Measurements from ENCODE around the gene CCDC6. TPM values are rescaled to one million over a fixed set of nuclear protein-coding genes. Genes with fewer than 3 reads are reported as not detected.
"Not testable (repeated sequence)": the region's sequence is repeated elsewhere in the genome, so short reads cannot be mapped to it uniquely, and the experiment has no call there.

Gene CCDC6
- 100 to 1,000 TPM in 2 of 4 donors, 10 to 100 TPM in 2; 78.5 to 101 (median 92.1) TPM for total RNA-seq

- Histone ChIP-seq H3K4me3 (peak within 1 kb of the TSS; percentile 99), H3K9me3 (no peaks in the 10 kb centered on the region), H3K27me3 (no peaks in the 10 kb centered on the region), H3K4me1 (peaks cover 58% of the 10 kb centered on the region), H3K36me3 (no peaks in the 10 kb centered on the region), H3K27ac (peak within 1 kb of the TSS; percentile 94)
- peak in 1 of 2 donors; percentile 84 for TF ChIP-seq POLR2A (IDR thresholded peaks at IDR 0.05)
- peak; percentile 61 to 83 for TF ChIP-seq CTCF (IDR thresholded peaks at IDR 0.05)
- peak in 2 of 3 donors; percentile 15 to 83 for TF ChIP-seq POLR2AphosphoS5 (IDR thresholded peaks at IDR 0.05)
- no peak for TF ChIP-seq EP300 (IDR thresholded peaks at IDR 0.05)
- DNase-seq (ENCODE audit: low spot score in 2 of 2): peak; percentile 96
- WGBS: under 1% methylated on average over 41 of the region's 64 CpGs
Measured at GRCh38 chr10:59906417-59907202, at the start of gene CCDC6. TSS of gene CCDC6 (minus strand) at chr10:59906556. CDS start at chr10:59906424, 132 bp downstream.

- H3K27ac ChIP-seq: no peak overlapping the region
- H3K36me3 ChIP-seq: no peaks in the 10 kb centered on the region
- 86% methylated on average over 3 of the region's 3 CpGs for WGBS
- DNase-seq (ENCODE audit: low spot score in 2 of 2): no peak
- no peaks in the 10 kb centered on the region for H3K27me3 ChIP-seq
- H3K4me3 ChIP-seq: no peak overlapping the region
- no peaks in the 10 kb centered on the region for H3K4me1 ChIP-seq
- TF ChIP-seq POLR2AphosphoS5 (IDR thresholded peaks at IDR 0.05) (no peak), EP300 (IDR thresholded peaks at IDR 0.05) (no peak), CTCF (IDR thresholded peaks at IDR 0.05) (no peak), POLR2A (IDR thresholded peaks at IDR 0.05) (no peak)
- H3K9me3 ChIP-seq: no peaks in the 10 kb centered on the region
Measured at GRCh38 chr10:59954296-59954695, 47.9 kb upstream of the CCDC6 start.

GRCh38 chr10:59953711-59954110 is 47.4 kb upstream of the CCDC6 start:
- not testable (repeated sequence) for H3K9me3 ChIP-seq; H3K36me3 ChIP-seq; H3K27me3 ChIP-seq; H3K4me1 ChIP-seq; H3K27ac ChIP-seq; H3K4me3 ChIP-seq; DNase-seq (ENCODE audit: low spot score in 2 of 2)
- 74% methylated on average over 2 of the region's 2 CpGs for WGBS

- Histone ChIP-seq H3K4me3 (no peak overlapping the region), H3K27me3 (no peaks in the 10 kb centered on the region), H3K4me1 (no peaks in the 10 kb centered on the region), H3K36me3 (no peaks in the 10 kb centered on the region), H3K27ac (no peak overlapping the region), H3K9me3 (no peaks in the 10 kb centered on the region)
- TF ChIP-seq CTCF (IDR thresholded peaks at IDR 0.05) (no peak), EP300 (IDR thresholded peaks at IDR 0.05) (no peak), POLR2A (IDR thresholded peaks at IDR 0.05) (no peak), POLR2AphosphoS5 (IDR thresholded peaks at IDR 0.05) (no peak)
- 29% methylated on average over 2 of the region's 2 CpGs for WGBS
- no peak for DNase-seq (ENCODE audit: low spot score in 2 of 2)
Measured at GRCh38 chr10:59950105-59950504, 43.7 kb upstream of the CCDC6 start.

GRCh38 chr10:59949608-59950007 is 43.3 kb upstream of the CCDC6 start:
- 83% methylated on average over 1 of the region's 1 CpG for WGBS
- Histone ChIP-seq H3K4me3 (no peak overlapping the region), H3K4me1 (no peaks in the 10 kb centered on the region), H3K9me3 (no peaks in the 10 kb centered on the region), H3K36me3 (no peaks in the 10 kb centered on the region), H3K27me3 (no peaks in the 10 kb centered on the region), H3K27ac (no peak overlapping the region)
- TF ChIP-seq POLR2AphosphoS5 (IDR thresholded peaks at IDR 0.05) (no peak), CTCF (IDR thresholded peaks at IDR 0.05) (no peak), POLR2A (IDR thresholded peaks at IDR 0.05) (no peak)
- DNase-seq (ENCODE audit: low spot score in 2 of 2): no peak

Measured in suprapubic skin (tissue), 4 donors.